Neuron (in vitro differentiated cells): ENCODE data around the gene TMEM62.
A peak's percentile ranks its signal among the peaks of the same experiment; 100 is the strongest.
"Not testable (repeated sequence)": the region's sequence is repeated elsewhere in the genome, so short reads cannot be mapped to it uniquely, and the experiment has no call there.

Experiments used
- H2AFZ ChIP-seq: one replicate; pipeline ENCODE4 v1.6.1; 2013; ENCODE audit warnings: low read depth, mild to moderate bottlenecking, inconsistent platforms, low read length, moderate library complexity
- H3K27me3 ChIP-seq: one replicate; pipeline ENCODE4 v1.6.1; 2013; ENCODE audit warnings: low read length; ENCODE audit not compliant: insufficient read depth
- H3K36me3 ChIP-seq: one replicate; pipeline ENCODE4 v1.6.1; 2013; ENCODE audit warnings: low read length; ENCODE audit not compliant: insufficient read depth
- H3K4me1 ChIP-seq: one replicate; pipeline ENCODE4 v1.6.1; 2013; ENCODE audit warnings: low read length; ENCODE audit not compliant: insufficient read depth
- H3K4me3 ChIP-seq: 2 replicates; pipeline ENCODE4 v1.5.1; 2013; ENCODE audit warnings: mild to moderate bottlenecking, low read length, moderate library complexity
- H3K9me3 ChIP-seq: one replicate; pipeline ENCODE4 v1.6.1; 2013; ENCODE audit warnings: low read length

TMEM62 gene

DNA sequence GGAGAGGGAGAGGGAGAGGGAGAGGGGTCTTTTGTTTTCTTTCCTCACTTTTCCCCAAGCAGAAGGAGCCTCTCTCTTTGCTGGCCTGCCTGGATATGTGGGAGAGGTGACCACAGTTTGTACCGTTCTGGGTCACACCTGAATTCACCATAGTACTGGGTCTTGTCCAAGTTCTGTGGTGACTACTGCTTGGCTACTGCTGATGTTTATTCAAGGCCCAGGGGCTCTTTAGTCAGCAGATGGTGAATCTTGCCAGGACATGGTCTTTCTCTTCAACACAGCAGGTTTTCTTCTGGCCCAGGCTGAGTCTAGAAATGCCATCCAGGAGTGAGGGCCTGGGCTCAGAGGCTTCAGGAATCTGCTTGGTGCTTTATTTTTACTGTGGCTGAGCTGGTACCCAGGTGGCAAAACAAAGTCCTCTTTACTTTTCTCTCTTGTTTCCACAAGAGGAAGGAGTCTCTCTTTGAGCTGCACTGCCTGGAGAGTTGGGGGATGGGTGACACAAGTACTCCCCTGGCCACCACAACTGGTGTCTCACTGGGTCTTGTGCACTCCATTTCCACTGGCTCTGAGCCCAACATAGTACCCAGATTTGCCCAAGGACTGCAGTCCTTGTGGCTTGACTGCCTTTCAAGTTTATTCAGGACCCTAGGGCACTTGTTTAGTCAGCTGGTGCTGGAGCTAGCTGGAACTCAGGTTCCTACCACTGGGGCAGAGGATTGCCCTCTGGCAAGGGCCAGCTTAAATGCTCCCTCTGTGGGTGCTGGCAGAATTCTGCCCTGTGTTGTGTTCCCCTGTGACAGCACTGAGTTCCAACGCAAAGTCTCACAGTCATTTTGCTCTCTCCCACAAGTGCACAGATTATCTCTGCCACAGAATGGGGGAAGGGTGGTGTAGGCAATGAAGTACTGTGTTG lies 35.1 kb downstream of the TMEM62 start:
- H2AFZ ChIP-seq = no peak overlapping the region
- H3K4me1 ChIP-seq = no peaks in the 10 kb centered on the region
- H3K27me3 ChIP-seq = no peaks in the 10 kb centered on the region
- peaks cover 5% of the 10 kb centered on the region for H3K9me3 ChIP-seq
- no peak overlapping the region for H3K4me3 ChIP-seq
- peaks cover 23% of the 10 kb centered on the region for H3K36me3 ChIP-seq

DNA sequence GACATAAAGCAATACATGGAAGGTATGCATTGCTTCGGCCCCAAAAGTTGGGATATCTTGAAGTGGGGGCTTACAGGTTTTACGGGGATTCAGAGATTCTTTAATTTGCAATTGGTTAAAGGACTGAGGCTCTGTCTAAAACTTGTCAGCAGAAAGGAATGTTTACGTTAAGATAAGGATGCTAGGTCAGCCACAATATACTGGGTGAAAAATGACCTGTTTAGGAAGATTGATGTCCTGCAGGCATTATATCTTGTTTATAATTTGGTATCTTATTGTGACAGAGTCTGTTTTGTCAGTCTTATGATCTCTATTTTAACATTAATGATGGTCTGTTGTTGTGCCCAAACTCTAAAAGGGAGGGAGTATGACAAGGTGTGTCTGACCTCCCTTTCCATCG lies 36.5 kb downstream of the TMEM62 start:
- Histone ChIP-seq H3K4me1 (no peaks in the 10 kb centered on the region), H2AFZ (no peak overlapping the region), H3K4me3 (no peak overlapping the region), H3K27me3 (no peaks in the 10 kb centered on the region), H3K36me3 (peaks cover 27% of the 10 kb centered on the region), H3K9me3 (peaks cover 7% of the 10 kb centered on the region)

DNA sequence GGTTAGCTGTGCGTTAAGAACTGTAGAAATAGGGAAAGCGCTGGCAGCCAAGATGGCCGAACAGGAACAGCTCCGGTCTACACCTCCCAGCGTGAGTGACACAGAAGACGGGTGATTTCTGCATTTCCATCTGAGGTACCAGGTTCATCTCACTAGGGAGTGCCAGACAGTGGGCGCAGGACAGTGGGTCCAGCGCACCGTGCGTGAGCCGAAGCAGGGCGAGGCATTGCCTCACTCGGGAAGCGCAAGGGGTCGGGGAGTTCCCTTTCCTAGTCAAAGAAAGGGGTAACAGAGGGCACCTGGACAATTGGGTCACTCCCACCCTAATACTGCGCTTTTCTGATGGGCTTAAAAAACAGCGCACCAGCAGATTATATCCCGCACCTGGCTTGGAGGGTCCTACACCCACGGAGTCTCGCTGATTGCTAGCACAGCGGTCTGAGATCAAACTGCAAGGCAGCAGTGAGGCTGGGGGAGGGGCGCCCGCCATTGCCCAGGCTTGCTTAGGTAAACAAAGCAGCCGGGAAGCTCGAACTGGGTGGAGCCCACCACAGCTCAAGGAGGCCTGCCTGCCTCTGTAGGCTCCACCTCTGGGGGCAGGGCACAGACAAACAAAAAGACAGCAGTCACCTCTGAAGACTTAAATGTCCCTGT lies 42.4 kb downstream of the TMEM62 start:
- H2AFZ ChIP-seq, H3K27me3 ChIP-seq, H3K4me3 ChIP-seq, H3K4me1 ChIP-seq, H3K9me3 ChIP-seq: not testable (repeated sequence)
- peaks cover 22% of the 10 kb centered on the region for H3K36me3 ChIP-seq

DNA sequence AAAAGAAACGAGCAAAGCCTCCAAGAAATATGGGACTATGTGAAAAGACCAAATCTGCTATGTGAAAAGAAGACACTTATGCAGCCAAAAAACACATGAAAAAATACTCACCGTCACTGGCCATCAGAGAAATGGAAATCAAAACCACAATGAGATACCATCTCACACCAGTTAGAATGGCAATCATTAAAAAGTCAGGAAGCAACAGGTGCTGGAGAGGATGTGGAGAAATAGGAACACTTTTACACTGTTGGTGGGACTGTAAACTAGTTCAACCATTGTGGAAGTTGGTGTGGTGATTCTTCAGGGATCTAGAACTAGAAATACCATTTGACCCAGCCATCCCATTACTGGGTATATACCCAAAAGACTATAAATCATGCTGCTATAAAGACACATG lies 43.8 kb downstream of the TMEM62 start:
- H2AFZ ChIP-seq, H3K9me3 ChIP-seq, H3K27me3 ChIP-seq, H3K4me3 ChIP-seq, H3K4me1 ChIP-seq: not testable (repeated sequence)
- peaks cover 22% of the 10 kb centered on the region for H3K36me3 ChIP-seq

DNA sequence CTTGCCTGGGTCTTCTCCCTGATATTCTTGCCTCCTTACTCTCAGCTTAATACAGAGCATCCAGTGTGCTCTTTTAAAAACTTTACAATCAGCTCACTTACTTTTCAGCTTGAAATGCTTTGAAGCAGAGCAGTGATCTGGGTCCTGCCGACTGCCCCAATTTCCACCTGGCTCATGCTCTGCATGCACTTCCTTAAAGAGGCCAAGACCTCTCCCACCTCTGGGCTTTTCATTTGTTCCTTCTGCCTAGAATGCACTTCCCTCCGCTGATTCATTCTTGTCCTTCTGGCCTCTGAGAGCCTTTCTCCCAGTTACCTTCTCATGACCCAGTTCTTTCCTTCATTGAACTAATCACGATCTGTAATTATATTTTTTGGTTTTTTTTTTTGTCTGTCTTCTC lies 49.9 kb downstream of the TMEM62 start:
- no peaks in the 10 kb centered on the region for H3K9me3 ChIP-seq
- no peak overlapping the region for H2AFZ ChIP-seq
- peaks cover 11% of the 10 kb centered on the region for H3K4me1 ChIP-seq
- peaks cover 6% of the 10 kb centered on the region for H3K36me3 ChIP-seq
- H3K27me3 ChIP-seq = no peaks in the 10 kb centered on the region
- no peak overlapping the region for H3K4me3 ChIP-seq

DNA sequence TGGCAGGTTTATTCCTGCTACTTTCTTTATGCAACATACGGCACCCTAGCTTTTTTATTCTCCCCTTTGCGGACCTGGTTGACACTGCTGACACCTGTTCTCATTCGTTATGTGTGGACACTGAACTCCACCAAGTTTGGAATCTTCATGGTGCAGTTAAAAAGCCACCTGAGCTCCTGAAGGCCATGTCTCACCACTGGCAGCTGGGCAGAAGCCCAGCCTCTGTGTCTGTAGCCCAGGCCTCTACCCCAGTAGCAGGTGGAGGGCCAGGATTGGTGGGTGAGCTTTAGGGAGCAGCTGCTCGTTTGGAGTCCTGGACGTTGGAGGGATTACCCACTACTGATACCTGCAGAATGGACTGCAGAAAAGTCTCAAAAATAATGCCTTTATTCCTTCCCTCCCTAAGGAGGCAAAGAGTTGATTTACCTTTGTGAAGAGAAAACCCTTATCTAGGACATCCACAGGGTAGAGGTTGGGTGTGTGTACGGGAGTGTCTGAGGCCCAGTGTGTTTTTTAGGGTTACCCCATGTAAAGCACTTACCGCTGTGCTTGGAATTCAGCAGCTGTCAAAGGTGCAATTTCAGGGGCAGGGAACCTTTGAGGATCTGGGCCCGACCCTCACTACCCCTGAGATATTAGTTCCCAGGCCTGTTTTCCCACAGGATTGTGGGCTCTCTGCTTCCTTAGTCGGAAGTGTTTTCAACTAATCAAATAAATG lies 51.2 kb downstream of the TMEM62 start:
- Histone ChIP-seq H2AFZ (peak overlapping the region; percentile 58), H3K4me3 (peak overlapping the region; percentile 63), H3K36me3 (peaks cover 9% of the 10 kb centered on the region), H3K9me3 (no peaks in the 10 kb centered on the region), H3K27me3 (no peaks in the 10 kb centered on the region), H3K4me1 (peaks cover 11% of the 10 kb centered on the region)

DNA sequence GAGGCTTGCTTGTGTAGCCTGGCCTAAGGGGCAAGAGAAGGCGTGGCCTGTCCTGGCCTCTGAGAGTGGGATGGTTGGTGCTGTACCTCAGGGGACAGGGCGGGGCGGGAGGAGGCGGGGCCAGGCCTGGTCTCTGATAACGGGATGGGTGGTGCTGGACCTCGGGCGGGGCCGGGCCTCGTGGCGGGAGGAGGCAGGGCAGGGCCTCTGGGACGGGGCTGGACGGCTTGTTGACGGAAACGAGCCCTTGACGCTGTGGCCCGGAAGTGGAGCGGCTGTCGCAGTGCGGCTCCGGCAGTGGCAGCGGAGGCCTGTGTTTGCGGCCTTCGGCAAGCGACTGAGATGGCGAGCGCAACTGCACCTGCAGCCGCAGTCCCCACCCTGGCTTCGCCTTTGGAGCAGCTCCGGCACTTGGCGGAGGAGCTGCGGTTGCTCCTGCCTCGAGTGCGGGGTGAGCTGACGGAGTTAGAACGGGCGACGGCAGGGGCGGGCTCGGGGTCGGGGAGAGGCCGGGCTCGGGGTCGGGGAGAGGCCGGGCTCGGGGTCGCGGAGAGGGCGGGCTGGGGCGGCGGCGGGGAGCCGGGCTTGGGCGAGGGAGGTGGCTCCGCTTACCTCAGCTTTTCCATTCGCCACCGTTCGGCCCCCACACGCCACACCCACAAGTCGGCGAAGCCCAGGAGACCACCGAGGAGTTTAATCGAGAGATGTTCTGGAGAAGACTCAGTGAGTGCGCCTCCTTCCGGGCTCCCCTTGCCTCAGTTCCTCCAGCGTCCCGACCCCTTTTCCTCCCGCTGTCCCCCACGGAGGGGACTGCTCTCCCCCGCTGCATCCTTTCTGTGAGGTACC lies 52.0 kb downstream of the TMEM62 start, which contains the start of gene CCNDBP1:
Gene CCNDBP1, plus strand, starts transcription at position 247 of the 846 bp plus-strand sequence. Its CDS starts 96 bp downstream, at position 343.
- no peaks in the 10 kb centered on the region for H3K27me3 ChIP-seq
- H3K4me3 ChIP-seq = peak within 1 kb of the TSS; percentile 63
- H3K9me3 ChIP-seq = no peaks in the 10 kb centered on the region
- H3K36me3 ChIP-seq = peaks cover 17% of the 10 kb centered on the region
- H3K4me1 ChIP-seq = peaks cover 11% of the 10 kb centered on the region
- H2AFZ ChIP-seq = peak within 1 kb of the TSS; percentile 58

DNA sequence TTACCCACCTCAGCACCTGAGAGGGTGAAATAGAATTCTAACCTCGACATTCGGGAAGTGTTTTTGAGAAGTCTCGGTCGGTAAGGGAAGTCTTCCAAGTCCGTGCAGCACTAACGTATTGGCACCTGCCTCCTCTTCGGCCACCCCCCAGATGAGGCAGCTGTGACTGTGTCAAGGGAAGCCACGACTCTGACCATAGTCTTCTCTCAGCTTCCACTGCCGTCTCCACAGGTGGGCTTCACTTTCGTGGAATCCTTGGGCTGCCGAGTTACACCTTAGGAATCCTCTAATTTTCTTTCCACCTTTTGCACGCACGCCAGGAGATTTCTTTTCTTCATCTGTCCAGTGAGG lies 52.6 kb downstream of the TMEM62 start:
- H2AFZ ChIP-seq = peak overlapping the region; percentile 58
- H3K4me3 ChIP-seq = peak overlapping the region; percentile 63
- no peaks in the 10 kb centered on the region for H3K27me3 ChIP-seq
- H3K9me3 ChIP-seq = no peaks in the 10 kb centered on the region
- H3K4me1 ChIP-seq = peaks cover 11% of the 10 kb centered on the region
- H3K36me3 ChIP-seq = peaks cover 20% of the 10 kb centered on the region

DNA sequence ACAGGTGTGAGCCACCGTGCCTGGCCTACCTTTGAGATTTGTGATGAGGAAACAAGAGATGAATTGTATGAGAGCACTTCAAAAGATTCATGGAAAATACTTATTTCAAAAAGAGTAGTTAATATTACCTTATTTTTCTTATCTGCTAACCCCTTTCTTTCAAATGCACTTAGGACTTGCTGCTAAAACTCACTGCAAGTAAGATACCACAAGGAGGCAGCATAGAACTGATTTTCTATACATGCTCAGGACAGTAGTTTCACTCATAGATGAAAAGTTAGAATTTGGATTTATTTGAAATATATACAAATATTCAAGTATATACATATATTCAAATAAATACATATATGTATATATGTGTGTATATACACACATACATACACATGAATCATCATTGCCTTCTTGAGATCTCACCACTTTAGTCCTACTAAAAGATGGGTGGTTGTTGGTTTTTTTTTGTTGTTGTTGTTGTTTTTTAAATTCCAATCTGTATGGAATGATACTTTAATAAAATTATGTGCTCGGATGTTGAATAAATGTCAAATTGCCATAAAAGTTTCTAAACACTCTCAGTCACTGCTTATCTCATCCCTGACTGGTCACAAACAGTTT lies 54.3 kb downstream of the TMEM62 start:
- no peaks in the 10 kb centered on the region for H3K27me3 ChIP-seq
- H3K4me1 ChIP-seq = peaks cover 11% of the 10 kb centered on the region
- no peak overlapping the region for H3K4me3 ChIP-seq
- H2AFZ ChIP-seq = no peak overlapping the region
- H3K36me3 ChIP-seq = peaks cover 35% of the 10 kb centered on the region
- no peaks in the 10 kb centered on the region for H3K9me3 ChIP-seq

DNA sequence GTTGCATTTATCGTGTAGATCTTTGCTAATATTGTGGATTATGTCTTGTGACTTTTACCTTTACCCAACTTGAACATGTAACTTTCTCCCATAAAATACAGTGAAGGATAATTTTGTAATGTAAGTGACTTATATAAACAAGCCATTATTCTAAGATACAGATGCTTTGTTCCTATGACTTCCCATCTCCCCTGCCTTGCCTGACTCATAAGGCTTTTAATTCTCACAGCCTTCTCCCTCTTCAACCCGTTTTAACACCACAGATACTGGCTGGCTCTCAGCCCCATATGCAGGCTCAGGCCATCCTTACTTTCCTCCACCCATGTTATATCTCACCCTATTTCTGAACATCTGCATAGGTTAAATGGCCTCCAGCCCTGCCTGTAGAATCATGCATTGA lies 55.9 kb downstream of the TMEM62 start:
- Histone ChIP-seq H3K36me3 (peaks cover 45% of the 10 kb centered on the region), H3K4me3 (no peak overlapping the region), H2AFZ (no peak overlapping the region), H3K4me1 (peaks cover 11% of the 10 kb centered on the region), H3K9me3 (no peaks in the 10 kb centered on the region), H3K27me3 (no peaks in the 10 kb centered on the region)

DNA sequence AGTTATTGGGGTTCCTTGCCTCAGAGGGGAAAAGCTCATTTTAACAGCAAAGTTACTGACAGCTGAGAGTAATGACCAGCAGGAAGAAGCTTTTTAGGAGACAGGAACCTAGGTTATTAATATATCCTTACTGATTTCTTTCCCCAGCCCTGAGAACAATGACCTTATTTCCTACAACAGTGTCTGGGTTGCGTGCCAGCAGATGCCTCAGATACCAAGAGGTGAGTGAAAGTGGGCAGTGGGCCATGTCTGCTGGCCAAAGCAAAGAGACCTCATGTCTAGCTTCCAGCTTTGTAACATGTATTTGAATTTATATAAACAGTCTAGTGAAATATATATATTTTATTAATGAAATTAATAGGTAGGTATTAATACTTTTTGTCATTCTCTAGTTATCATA lies 56.8 kb downstream of the TMEM62 start:
- Histone ChIP-seq H3K4me1 (peaks cover 9% of the 10 kb centered on the region), H3K9me3 (no peaks in the 10 kb centered on the region), H3K36me3 (peaks cover 49% of the 10 kb centered on the region), H3K4me3 (no peak overlapping the region), H3K27me3 (no peaks in the 10 kb centered on the region), H2AFZ (no peak overlapping the region)

DNA sequence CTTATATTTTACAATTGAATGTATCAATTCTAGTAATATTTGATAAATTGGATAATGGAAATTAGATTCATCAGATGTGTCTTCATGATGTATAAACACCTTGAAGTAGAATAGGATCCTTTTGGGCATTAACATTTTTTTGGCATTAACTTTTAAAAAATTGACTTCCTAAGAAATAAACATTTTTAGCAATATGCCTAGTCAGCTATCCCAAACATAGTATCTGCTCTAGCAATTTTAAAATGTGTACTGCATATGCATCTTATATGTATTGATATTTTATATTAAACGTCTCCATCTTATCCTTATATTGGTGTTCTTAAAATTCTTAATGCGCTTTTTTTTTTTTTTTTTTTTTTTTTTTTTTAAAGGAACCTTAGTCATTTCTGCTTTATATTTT lies 60.3 kb downstream of the TMEM62 start:
- Histone ChIP-seq H3K4me3 (no peak overlapping the region), H2AFZ (no peak overlapping the region), H3K27me3 (no peaks in the 10 kb centered on the region), H3K9me3 (no peaks in the 10 kb centered on the region), H3K4me1 (no peaks in the 10 kb centered on the region), H3K36me3 (peaks cover 61% of the 10 kb centered on the region)
